HG03196 (cell line): ENCODE results near the gene KCNJ18.
"Not testable (repeated sequence)": the region's sequence is repeated elsewhere in the genome, so short reads cannot be mapped to it uniquely, and the experiment has no call there.

Experiments used
- ATAC-seq: cut with Tn5 transposase; IDR thresholded peaks from one replicate; pipeline ENCODE4 v1.9.1; 2021; ENCODE audit not compliant: unreplicated experiment

The KCNJ18 gene

DNA sequence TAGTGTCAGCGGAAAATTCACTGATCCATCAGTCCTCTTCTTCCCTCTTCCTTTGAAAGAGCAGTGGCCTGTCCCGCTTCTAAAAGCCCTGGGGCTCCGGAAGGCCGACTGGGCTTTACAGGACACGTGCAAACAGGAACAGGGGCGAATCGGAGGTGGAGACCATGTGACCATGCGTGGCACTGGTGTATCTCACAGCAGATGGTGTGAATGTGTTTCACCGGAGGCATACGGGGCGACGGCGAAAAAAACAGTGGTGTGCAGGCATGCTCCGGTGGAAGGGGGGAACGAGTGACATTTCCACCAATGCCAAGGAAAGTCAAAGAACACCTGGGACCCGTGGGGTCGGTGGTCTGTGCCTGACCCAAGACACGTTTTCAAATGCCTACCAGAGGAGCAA is 8.4 kb upstream of the KCNJ18 start:
- not testable (repeated sequence) for ATAC-seq

DNA sequence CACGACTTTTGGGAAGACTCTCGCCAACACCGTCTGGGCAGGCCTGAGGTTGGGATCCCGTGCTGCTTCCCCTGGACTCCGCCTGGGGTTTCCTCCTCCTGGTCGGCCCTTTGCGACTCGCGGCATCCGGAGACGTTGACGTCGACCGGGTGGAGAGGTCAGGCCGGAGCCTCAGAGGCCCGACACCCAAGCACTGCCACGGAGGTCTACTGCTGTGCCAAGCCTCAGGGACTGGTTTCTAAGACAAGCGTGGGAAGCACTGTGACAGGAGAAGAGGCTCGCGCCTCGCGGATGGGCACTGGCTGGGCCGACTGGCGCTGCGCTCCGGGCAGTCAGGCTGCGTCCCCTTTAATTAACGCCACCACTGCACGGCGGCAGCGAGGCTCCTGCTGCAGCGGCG is 7.9 kb upstream of the KCNJ18 start:
- ATAC-seq = not testable (repeated sequence)

DNA sequence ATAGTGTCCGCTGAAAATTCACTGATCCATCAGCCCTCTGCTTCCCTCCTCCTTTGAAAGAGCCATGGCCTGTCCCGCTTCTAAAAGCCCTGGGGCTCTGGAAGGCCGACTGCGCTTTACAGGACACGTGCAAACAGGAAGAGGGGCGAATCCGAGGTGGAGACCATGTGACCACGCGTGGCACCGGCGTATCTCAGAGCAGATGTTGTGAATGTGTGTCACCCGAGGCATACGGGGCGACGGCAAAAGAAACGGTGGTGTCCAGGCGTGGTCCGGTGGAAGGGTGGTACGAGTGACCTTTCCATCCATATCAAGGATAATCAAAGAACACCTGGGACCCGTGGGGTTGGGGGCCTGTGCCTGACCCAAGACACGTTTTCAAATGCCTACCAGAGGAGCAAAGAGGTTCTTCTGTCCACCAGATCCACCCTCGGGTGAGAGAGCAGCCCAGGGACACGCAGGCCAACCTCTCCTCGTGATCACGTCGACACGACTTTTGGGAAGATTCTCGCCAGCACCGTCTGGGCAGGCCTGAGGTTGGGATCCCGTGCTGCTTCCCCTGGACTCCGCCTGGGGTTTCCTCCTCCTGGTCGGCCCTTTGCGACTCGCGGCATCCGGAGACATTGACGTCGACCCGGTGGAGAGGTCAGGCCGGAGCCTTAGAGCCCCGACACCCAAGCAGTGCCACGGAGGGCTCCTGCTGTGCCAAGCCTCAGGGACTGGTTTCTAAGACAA is 7.1 kb upstream of the KCNJ18 start:
- ATAC-seq = not testable (repeated sequence)

DNA sequence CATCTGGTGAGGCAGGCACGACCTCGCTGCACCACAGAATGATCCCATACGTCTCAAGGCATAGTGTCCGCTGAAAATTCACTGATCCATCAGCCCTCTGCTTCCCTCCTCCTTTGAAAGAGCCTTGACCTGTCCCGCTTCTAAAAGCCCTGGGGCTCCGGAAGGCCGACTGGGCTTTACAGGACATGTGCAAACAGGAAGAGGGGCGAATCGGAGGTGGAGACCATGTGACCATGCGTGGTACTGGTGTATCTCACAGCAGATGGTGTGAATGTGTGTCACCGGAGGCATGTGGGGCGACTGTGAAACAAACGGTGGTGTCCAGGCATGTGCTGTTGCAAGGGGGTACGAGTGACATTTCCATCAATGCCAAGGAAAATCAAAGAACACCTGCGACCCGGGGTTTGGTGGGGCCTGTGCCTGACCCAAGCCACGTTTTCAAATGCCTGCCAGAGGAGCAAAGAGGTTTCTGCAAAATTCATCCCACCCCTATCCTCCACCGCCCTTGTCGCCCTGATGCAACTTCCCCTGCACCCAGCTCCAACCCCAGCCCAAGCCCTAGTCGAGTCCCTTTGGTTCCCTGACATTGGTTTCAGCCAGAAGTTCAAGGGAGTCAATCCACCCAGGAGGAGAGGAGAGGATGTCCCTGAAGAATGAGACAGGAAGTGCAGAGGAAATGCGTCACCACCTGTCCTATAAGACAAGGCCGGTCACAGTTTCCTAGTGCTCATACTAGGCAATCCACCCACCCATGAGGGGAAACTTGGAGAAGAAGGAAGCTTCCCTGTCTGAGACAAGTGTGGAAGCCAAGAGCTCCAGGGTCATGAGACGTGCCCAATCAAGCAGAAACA is 5.9 kb upstream of the KCNJ18 start:
- ATAC-seq = no peak

DNA sequence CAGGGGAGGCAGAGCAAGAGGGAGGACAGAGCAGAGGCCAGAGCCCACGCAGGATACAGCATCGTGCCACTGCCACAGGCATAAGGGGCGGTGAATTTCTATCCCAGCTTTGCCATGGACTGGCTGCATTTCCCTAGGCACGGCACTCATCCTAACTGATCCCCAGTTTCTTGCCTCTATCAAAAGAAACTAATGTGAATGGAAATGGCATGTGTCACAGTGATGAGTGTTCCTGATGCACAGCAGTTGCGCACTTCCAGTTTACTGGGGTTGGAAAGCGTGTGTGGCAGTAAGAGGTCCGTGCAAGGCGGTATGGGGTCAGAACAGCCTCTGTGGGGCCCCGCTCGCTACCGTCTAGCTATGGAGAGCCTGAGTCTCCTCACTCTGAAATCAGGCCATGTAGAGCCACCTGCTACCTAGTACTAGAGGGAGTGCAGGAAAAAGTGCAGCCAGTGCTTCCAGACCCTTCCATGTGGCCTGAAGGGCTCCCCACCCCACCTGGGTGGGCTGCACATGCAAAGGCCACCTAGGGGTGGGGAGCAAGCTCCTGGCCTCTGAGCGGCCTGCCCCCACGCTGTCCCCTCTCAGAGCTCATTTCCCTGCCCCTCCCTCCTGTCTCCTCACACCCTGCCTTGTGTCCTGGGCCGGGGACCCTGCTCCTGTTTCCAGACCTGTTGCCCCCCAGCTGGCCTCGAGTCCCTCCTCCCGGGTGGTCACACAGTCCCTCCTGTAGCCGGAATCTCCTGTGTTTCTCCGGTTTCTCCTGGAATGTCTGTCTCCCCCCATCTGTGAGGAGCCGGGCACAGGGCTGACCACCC is 5.0 kb upstream of the KCNJ18 start:
- no peak for ATAC-seq

DNA sequence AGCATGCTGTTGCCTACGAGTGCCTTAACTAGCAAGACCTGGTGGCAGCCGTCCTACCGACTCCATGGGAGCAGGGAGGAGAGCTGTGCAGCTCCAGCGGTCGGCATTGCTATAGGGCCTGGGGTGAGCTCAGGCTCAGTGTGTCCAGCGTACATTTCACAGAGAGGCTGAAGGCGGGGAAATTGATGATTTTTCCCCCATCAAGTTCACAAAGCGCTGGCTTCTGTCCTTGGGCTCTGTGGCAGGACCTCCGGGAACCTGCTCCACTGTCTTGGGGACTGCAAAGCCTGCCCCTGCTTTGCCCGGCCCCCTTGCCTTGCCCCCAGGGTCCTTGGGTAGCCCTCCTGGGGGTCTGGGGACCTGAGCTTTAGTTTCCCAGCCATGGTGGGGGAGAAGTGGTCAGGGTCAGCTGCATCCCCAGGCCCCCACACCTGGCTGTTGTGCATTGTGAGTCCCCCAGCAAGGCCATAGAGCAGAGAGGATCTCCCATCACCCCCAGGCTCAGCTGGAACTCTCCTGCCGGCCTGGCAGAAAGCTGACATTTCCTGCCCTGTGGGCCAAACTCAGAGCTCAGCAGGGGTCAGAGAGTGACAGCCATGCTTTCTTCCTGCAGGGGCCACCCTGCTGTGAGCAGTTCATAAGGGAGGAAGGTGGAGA is 3.9 kb upstream of the KCNJ18 start:
- no peak for ATAC-seq

DNA sequence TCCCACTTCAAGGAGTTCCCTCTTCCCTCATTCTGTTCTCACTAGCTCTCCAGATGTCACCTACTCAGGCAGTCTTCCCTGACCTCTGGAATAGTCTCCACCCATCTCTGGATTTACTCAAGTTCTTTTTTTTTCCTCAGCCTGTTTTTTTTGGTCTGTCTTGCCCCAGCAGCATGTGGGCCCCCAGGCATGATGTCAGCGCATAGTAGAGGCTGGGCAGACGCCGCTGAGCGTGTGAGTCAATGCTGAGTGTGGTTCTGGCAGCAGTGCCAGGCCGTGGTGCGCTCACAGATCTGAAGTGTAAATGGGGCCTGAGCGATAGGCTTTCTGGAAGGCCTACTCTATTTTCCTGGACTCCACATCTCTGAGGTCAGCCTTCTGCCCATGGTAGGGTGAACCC is 2.7 kb upstream of the KCNJ18 start:
- no peak for ATAC-seq

DNA sequence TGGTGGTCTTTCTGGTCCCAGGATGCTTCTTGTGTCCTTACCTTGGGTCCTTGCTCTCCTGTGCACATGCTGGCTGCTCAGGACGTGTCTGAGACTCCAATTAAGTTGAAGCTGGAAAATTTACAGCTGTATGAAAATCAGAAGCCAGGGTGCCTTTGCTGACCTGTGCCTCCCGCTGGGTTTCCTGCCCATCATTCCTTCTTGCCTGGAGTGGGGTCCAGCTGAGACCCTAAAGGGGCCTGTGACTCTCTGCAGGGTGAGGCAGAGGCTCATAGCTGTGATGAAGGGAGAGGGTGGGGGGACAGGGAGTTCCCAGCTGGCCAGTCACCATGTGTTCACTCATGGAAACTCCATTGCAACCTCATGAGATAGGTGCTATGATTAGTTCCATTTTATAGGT is 1.5 kb upstream of the KCNJ18 start:
- not testable (repeated sequence) for ATAC-seq

DNA sequence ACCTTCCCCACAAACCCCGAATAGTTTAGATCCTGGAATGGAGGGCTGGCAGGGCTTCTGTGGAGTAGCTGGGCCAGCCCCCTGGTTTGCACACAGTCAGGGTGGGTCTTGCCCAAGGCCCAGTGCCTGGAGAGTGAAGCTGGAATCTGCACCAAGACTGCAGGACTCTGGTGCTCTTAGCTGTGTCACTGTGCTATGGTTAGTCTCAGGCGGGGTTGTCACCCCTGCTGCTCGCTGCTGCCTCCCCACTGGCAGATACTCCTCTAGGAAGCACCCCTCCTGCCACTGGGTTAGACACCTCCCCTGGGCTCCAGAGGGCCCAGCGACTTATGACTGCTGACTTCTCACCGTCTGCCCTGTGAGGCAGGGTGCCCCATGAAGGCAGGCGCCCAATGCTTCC is 842 bp upstream of the KCNJ18 start:
- not testable (repeated sequence) for ATAC-seq

DNA sequence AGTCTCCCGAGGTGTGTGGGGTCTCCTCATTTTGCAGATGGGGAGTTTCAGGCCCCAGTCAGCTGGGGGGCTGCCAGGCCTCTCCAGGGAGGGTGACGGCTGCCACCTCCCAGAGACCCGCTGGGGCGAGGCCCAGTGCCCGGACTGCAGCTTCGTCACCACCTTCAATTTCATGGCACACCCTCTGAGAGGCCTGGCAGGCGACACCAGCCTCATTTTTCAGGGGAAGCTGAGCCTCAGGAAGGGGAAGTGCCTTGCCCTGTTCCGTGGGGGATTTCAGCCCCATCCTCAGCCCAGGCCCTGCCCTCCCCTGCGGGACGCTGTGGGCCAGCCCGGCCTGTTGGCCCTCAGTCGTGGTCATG is 362 bp downstream of the KCNJ18 start:
- not testable (repeated sequence) for ATAC-seq

DNA sequence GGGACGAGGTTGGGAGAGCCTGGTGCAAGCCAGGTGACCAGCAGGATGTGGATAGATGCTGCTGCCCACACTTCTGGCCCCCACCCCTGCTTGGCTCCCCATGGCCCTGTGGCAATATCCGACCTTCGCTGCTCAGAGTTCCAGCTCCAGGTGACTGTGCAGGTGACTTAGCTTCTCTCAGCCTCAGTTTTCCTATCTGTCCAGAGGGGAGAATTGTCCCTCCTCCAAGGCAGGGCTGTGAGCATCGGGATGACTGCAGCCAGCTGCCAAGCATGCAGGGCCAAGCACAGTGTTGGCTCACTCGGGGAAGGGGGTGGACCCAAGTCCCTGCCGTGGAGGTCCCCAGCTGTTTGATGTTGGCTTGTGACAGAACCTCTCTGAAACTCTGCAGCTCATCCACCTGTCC is 1.1 kb downstream of the KCNJ18 start:
- not testable (repeated sequence) for ATAC-seq

DNA sequence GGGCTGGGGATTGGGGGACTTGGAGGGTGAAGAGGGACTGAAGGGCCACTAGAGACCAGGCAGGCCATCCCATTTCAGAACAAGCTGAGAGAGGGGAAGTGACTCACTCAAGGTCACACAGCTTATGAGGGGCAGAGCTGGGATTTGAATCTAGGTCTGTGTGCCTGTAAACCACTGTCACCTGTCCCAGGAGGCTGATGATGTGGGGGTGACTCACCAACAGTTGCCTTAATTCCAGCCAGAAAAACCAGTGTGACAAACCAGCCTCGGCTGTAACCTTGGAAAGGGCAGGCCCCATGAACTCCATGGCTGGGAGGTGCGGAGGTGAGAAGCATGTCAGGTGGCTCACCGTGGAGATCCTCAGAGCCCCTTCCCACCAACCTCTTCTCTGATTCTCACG is 1.6 kb downstream of the KCNJ18 start:
- not testable (repeated sequence) for ATAC-seq

DNA sequence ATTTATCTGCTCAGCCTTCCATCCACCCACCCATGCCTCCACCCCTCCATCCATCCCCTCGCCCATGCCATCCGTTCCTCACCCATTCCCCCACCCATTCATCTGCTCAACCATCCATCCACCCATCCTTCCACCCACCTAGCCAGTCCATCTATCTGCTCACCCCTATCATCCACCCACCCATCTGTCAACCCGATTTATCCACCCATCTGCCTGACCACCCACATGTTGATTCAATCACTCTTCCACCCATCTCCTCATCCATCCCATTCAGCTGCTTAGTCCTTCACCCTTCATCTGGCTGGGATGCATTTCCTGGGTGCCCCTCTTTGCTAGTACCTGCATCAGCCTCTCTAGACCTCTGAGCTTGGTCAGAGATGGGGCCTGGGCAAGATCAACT is 3.9 kb downstream of the KCNJ18 start:
- not testable (repeated sequence) for ATAC-seq

DNA sequence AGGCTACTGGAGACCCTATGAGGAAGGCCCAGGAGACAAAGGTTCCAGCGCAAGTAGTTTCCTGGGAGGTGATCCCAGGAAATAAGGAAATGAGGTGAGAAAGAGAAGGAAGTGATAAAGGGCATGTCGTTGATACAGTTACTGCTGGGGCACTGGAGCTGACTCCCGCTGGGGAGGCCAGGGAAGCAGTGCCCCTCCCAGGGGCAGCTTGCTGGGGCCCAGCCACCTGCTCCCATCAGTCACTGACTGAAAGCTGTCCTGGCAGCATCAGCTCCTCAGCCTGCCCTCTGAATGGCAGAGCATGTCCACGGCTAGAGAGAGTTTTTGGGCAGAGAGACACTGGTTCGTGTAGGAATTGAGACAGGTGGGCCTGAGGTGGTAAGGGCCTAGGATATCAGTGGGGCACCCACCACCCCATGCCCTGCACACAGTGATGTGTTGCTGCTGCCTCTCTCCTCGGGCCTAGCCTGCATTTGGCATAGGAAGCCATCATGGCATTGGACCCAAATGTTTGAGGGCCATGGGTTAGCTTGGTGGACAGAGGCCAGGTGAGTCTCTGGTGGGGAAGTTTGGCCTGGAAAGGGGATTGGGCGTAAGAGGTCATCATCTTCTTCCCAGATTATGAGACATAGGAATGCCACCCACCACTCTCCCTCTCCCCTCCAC is 4.7 kb downstream of the KCNJ18 start:
- not testable (repeated sequence) for ATAC-seq

DNA sequence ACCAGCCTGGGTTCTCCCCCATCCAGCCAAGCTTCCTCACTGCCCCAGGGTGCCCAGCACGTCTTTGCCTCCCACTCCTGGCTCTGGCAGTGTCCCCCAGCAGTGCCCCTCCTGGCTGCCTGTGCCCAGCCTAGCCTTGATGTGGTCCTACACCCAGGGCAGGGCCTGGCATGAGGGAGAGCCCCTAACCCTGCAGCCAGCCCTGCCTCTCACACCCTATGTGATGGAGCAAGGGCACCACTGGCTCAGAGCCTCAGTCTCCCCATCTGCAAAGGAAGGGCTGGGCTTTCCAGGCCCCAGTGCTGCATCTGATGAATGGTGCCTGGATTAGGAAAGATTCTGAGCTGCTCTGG is 5.2 kb downstream of the KCNJ18 start:
- not testable (repeated sequence) for ATAC-seq

DNA sequence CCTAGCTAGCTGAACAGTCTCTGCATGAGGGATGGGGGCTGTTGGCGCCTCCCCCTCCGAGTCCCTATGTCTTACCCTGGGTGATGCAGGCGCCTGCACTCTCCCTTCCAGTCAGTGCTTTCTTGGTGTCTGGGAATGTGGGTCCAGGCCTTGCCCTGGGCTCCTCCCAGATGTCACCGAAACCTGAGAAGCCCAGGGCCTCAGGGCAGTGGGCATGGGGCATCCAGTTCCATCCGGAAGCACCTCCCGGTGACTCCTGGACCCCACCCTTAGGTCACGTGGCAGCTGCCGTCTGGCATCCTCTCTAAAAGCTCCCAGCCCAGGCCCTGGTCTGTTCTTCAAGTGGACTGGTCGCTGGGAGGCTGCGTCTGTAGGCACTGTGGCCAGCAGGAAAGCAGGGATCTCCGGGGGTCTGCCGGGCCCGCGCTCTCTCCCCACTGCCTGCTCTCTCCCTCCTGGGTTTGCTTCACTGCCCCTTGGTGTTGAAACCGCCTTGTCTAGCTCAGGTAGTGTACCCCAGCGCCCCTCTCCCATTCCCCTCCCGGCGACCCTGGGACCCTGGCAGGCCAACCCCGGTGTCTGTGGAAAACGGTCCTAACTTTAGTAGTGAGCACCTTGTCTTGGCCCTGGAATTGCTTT is 6.2 kb downstream of the KCNJ18 start:
- not testable (repeated sequence) for ATAC-seq

DNA sequence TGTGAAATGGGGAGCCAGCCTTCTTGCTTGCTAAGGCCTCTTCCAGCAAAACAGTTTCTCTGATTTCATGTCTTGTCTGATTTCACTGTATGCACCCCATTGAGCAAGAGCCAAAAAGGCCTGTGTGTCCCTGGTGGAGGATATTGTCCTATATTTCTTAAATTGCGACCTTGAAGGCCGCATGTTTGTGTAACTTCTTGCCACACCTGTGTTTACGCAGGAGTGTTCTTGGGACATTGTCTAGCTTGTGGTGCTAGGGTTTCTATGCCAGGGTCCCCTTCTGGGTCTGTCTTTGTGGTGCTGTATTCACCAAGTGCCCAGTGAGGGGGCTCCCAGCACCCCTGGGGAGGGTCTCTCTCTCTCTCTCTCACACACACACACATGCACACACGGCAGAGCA is 6.8 kb downstream of the KCNJ18 start:
- ATAC-seq = not testable (repeated sequence)

DNA sequence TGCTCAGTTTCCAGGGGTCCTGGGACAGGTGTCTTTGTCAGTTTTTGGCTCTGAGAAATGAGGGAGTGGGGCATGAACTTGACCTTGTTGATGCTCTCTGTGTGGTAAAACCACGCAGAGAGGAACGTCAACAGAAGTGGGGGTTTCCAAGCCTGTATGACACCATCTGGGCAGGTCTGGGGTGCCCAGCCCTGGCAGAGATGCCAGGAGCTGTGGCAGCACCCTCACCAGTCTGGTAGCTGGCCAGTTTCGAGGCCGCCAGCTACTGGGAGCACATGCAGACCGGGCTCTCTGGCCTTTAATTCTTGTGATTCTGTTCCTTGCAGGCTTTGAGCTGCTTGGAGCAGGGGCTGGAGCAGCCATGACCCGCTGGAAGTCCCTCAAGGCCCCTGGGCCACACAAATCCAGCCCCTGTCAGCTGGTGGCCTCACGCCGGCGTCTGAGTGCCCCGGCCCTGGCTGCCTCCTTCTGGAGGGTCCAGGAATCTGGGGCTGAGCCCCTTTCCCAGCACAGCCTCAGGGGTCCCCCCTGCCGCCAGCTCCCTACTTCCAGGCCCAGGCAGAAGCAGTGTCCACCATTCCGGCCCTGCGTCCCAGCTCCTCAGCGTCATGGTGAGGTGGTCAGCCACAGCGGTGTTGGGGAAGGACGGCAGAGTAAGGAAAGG is 7.4 kb downstream of the KCNJ18 start:
- not testable (repeated sequence) for ATAC-seq

DNA sequence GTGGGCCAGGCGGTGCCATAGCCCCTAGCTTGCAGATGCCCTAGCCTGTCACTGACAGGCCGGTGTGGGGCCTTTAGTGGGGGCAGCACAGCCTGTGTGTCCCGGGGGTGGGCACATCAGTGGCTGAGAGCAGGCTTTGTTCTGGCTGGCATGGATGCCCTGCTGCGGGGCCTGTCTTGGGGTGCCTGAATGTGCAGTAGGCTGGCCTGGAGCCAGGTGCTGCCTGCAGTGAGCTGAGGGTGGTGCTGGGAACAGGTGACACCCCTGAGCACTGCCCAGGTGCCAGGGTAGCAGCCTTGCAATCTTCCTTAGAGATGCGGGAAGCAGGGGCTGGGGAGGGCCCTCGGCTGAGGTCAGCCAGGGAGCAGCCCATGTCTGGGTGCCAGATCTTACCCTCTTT is 8.8 kb downstream of the KCNJ18 start:
- not testable (repeated sequence) for ATAC-seq
